HepG2 (cell line): ENCODE results near the gene NEURL1B. TPM values are rescaled to one million over a fixed set of nuclear protein-coding genes. Genes with fewer than 3 reads are reported as not detected.

Experiments used
- CCDC6 ChIP-seq: sonication (generic); formaldehyde crosslinking; IDR thresholded peaks from 2 replicates; pipeline ENCODE4 v1.8.1; 2022; ENCODE audit warnings: mild to moderate bottlenecking, missing genetic modification reagents, moderate library complexity
- CREB1 ChIP-seq, 2 experiments: fragments of 450-650 bp in 1 of 2; IDR thresholded peaks; 2 replicates each; pipeline ENCODE4 v1.6.1; 2016 to 2017; ENCODE audit warnings: control low read depth in 1 of 2, mild to moderate bottlenecking in 1 of 2, missing compliant biosample characterization in 1 of 2, missing genetic modification characterization in 1 of 2
- NCOR1 ChIP-seq: fragments of 200-600 bp; sonication (generic); IDR thresholded peaks from 2 replicates; pipeline ENCODE4 v1.7.0; 2017; ENCODE audit warnings: antibody characterized with exemption, low read length, borderline replicate concordance
- SAFB2 ChIP-seq: sonication (generic); formaldehyde crosslinking; IDR thresholded peaks from 2 replicates; pipeline ENCODE4 v1.5.1; 2020; ENCODE audit warnings: missing genetic modification reagents, low read depth, mild to moderate bottlenecking, borderline replicate concordance
- SRF ChIP-seq: IDR thresholded peaks from 2 replicates; pipeline ENCODE4 v1.6.1; 2011; ENCODE audit warnings: mild to moderate bottlenecking, low read depth, low read length, moderate library complexity
- TFAP4 ChIP-seq: sonication (generic); IDR thresholded peaks from 2 replicates; pipeline ENCODE4 v1.6.1; 2016; ENCODE audit warnings: low read depth, borderline replicate concordance
- ZNF121 ChIP-seq: sonication (generic); formaldehyde crosslinking; IDR thresholded peaks from 2 replicates; pipeline ENCODE4 v1.5.0; 2020; ENCODE audit warnings: mild to moderate bottlenecking, missing genetic modification reagents
- ZNF230 ChIP-seq: sonication (generic); formaldehyde crosslinking; IDR thresholded peaks from 2 replicates; pipeline ENCODE4 v1.4.0; 2020; ENCODE audit warnings: mild to moderate bottlenecking, missing genetic modification reagents
- ZNF260 ChIP-seq: sonication (generic); formaldehyde crosslinking; IDR thresholded peaks from 2 replicates; pipeline ENCODE4 v1.4.0; 2020; ENCODE audit warnings: missing genetic modification reagents, low read depth, mild to moderate bottlenecking, borderline replicate concordance
- ZNF512B ChIP-seq: sonication (generic); formaldehyde crosslinking; IDR thresholded peaks from 2 replicates; pipeline ENCODE4 v1.5.1; 2020; ENCODE audit warnings: missing genetic modification reagents, mild to moderate bottlenecking, borderline replicate concordance
- ZNF788 ChIP-seq: sonication (generic); formaldehyde crosslinking; IDR thresholded peaks from 2 replicates; pipeline ENCODE4 v1.5.0; 2020; ENCODE audit warnings: mild to moderate bottlenecking, missing genetic modification reagents, borderline replicate concordance
- polyA plus RNA-seq, 8 experiments: library from polyadenylated mRNA; depleted of rRNA in 3 of 8; stranded (reverse) in 7 of 8; unstranded in 1 of 8; fragments of >200 nt; fragmentation: Illumina TruSeq in 4 of 8; extraction: Trizol in 4 of 8; gene quantifications; 2 replicates each; pipeline versions ENCODE4 v1.2.1 to v1.2.3, GENCODE V29; 2011 to 2016; ENCODE audit warnings: low read depth in 4 of 8, missing spikeins in 1 of 8, mixed read lengths in 1 of 8; ENCODE audit not compliant: insufficient read depth in 1 of 8
- total RNA-seq, 5 experiments: library from RNA; depleted of rRNA; stranded (reverse); fragments of >200 nt; fragmentation: Illumina TruSeq; extraction: Trizol; gene quantifications; 2 replicates each; pipeline ENCODE4 v1.2.3, GENCODE V29; 2016; ENCODE audit warnings: low read depth in 1 of 5
- TF ChIP-seq, protein P1 (sequence below): sonication (generic); formaldehyde crosslinking; IDR thresholded peaks from 2 replicates; pipeline ENCODE4 v1.5.0; 2020; ENCODE audit warnings: missing genetic modification reagents
- TF ChIP-seq, protein P2 (sequence below): IDR thresholded peaks from 2 replicates; pipeline ENCODE4 v1.4.0; 2020; ENCODE audit warnings: mild to moderate bottlenecking, missing genetic modification reagents

NEURL1B gene
- total and polyA plus RNA-seq, 2 of the 13 experiments (the other 11 are each of a cell fraction or from before 2014, with no cell fraction given): 0.09 to 0.13 TPM

DNA sequence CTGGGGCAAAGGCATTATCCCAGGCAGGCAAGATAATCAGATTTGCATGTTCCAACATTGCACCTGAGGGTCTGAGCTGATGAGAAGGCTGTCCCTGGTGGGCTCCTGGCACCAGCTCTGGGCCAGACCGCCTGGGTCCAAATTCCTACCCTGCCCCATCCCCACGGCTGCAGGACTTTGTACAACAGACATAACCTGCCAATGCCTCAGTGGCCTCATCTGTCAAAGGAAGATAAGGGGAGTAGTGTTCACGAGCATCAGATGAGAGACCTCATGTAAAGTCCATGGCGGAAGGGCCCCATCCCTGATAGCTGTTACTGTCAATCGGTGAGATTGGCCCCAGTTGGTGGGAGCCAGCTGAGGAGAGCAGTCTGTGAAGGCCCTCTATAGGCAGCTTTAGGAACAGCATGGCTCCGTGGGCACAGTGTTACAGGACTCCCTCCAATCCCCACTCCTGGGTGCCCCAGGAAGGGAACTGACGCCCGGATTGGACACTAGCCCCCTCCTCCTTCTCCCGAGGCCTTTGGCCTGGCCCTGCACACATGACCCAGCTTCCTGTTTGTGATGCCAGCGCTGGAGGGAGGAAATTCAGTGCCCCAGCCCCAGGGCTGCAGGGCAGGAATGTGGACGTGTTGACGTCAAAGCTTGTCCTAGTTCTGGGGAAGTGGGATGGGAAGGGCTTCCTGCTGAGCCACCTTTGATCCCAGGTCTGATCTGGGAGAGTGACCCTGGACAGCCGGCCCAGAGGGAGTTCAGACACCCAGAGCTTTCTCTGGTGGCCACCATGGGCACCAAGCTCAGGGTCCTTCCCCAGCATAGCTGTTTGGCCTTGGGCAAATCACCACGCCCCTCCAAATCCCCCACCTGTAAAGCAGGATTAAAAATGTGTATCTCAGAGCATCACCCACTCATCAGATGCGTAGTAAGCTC, 73.7 kb downstream of the NEURL1B start (continued):
- TF ChIP-seq ZNF512B: no peak
- TF ChIP-seq ZNF230 (CRISPR knock-in tag): no peak
- TF ChIP-seq CCDC6 (CRISPR knock-in tag): no peak
- TF ChIP-seq NCOR1: peak; percentile 76; the same call in 1 of the 2 replicates
- TF ChIP-seq, protein P1, sequence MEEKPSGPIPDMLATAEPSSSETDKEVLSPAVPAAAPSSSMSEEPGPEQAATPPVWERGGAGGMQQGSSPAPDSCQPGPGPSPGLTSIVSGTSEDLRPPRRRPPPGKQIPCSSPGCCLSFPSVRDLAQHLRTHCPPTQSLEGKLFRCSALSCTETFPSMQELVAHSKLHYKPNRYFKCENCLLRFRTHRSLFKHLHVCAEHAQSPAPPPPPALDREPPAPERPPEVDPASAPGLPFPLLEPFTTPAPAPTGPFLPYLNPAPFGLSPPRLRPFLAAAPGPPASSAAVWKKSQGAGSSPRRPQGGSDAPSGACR (CRISPR knock-in tag): peak; percentile 73; the same call in 1 of the 2 replicates
- TF ChIP-seq, protein P2, sequence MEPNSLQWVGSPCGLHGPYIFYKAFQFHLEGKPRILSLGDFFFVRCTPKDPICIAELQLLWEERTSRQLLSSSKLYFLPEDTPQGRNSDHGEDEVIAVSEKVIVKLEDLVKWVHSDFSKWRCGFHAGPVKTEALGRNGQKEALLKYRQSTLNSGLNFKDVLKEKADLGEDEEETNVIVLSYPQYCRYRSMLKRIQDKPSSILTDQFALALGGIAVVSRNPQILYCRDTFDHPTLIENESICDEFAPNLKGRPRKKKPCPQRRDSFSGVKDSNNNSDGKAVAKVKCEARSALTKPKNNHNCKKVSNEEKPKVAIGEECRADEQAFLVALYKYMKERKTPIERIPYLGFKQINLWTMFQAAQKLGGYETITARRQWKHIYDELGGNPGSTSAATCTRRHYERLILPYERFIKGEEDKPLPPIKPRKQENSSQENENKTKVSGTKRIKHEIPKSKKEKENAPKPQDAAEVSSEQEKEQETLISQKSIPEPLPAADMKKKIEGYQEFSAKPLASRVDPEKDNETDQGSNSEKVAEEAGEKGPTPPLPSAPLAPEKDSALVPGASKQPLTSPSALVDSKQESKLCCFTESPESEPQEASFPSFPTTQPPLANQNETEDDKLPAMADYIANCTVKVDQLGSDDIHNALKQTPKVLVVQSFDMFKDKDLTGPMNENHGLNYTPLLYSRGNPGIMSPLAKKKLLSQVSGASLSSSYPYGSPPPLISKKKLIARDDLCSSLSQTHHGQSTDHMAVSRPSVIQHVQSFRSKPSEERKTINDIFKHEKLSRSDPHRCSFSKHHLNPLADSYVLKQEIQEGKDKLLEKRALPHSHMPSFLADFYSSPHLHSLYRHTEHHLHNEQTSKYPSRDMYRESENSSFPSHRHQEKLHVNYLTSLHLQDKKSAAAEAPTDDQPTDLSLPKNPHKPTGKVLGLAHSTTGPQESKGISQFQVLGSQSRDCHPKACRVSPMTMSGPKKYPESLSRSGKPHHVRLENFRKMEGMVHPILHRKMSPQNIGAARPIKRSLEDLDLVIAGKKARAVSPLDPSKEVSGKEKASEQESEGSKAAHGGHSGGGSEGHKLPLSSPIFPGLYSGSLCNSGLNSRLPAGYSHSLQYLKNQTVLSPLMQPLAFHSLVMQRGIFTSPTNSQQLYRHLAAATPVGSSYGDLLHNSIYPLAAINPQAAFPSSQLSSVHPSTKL (CRISPR knock-in tag): peak; percentile 88
- peak; percentile 60; the same call in 1 of the 2 replicates for TF ChIP-seq TFAP4
- TF ChIP-seq CREB1 (IDR thresholded peaks at IDR 0.05): peak; percentile 84
- TF ChIP-seq CREB1 (CRISPR knock-in tag; IDR thresholded peaks at IDR 0.05): peak; percentile 89
- no peak for TF ChIP-seq SRF
- TF ChIP-seq ZNF260 (CRISPR knock-in tag): no peak
- peak; percentile 90; the same call in 1 of the 2 replicates for TF ChIP-seq SAFB2 (CRISPR knock-in tag)
- peak; percentile 87 for TF ChIP-seq ZNF121
- peak; percentile 76; the same call in 1 of the 2 replicates for TF ChIP-seq ZNF788 (CRISPR knock-in tag)
- TF ChIP-seq, all 625 proteins: peak for 207
